ENCODE data around the gene CSTA.

DNA sequence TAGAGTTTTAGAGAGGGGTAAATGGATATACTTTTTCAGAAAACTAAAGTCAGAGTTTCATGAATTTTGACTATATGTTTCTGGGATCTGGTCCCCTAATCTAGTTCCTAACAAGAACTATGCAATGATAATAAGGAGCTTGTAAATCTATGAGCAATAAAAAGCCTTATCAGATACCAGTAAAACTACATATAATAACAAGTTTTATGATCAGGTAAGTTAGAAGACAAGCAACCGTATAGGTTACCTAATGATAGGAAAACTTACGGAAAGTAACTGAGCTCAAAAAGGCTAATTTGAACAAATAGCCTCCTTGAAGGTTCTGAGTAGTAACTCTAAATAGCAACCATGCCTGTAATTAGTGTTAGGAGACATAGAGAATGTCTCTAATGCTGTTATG is 37.0 kb downstream of the CSTA start:
- TF ChIP-seq, protein P1, sequence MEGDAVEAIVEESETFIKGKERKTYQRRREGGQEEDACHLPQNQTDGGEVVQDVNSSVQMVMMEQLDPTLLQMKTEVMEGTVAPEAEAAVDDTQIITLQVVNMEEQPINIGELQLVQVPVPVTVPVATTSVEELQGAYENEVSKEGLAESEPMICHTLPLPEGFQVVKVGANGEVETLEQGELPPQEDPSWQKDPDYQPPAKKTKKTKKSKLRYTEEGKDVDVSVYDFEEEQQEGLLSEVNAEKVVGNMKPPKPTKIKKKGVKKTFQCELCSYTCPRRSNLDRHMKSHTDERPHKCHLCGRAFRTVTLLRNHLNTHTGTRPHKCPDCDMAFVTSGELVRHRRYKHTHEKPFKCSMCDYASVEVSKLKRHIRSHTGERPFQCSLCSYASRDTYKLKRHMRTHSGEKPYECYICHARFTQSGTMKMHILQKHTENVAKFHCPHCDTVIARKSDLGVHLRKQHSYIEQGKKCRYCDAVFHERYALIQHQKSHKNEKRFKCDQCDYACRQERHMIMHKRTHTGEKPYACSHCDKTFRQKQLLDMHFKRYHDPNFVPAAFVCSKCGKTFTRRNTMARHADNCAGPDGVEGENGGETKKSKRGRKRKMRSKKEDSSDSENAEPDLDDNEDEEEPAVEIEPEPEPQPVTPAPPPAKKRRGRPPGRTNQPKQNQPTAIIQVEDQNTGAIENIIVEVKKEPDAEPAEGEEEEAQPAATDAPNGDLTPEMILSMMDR (IDR thresholded peaks at IDR 0.05; ENCODE audit: poor library complexity, severe bottlenecking) = no peak
- no peak for TF ChIP-seq TAF1 (IDR thresholded peaks at IDR 0.05; ENCODE audit: low read depth)
- TF ChIP-seq RAD21 (conservative IDR thresholded peaks at IDR 0.05) = no peak
- TF ChIP-seq POLR2AphosphoS5 (IDR thresholded peaks at IDR 0.05) = no peak
- TF ChIP-seq EZH2 (IDR thresholded peaks at IDR 0.05; ENCODE audit: borderline replicate concordance, insufficient read depth, low read length, poor library complexity, severe bottlenecking) = no peak
- no peak for TF ChIP-seq SMC3 (conservative IDR thresholded peaks at IDR 0.05; ENCODE audit: poor library complexity)
